GM23338 (cell line): Measurements from ENCODE around the gene CBFA2T3. TPM values are rescaled to one million over a fixed set of nuclear protein-coding genes. Genes with fewer than 3 reads are reported as not detected.

Experiments used
- ATAC-seq: fragments of 200-7000 bp; cut with Tn5 transposase; 3 replicates; pipeline ENCODE4 v1.9.1; 2020
- DNase-seq: peaks from one replicate; pipeline ENCODE4 v3.0.0-alpha.2; 2015; ENCODE audit warnings: low spot score
- H2AFZ ChIP-seq: fragments of 200-600 bp; sonication (generic); 2 replicates; pipeline ENCODE4 v1.8.0; 2016; ENCODE audit warnings: antibody characterized with exemption, mild to moderate bottlenecking, moderate library complexity
- H3F3A ChIP-seq: fragments of 200-600 bp; sonication (generic); replicated peaks from 2 replicates; pipeline ENCODE4 v1.8.0; 2017; ENCODE audit warnings: antibody characterized with exemption, mixed run types, low read depth
- H3K27ac ChIP-seq: fragments of 200-600 bp; sonication (generic); 2 replicates; pipeline ENCODE4 v1.6.1; 2016; ENCODE audit warnings: low read depth
- H3K27me3 ChIP-seq: fragments of 200-600 bp; sonication (generic); 2 replicates; pipeline ENCODE4 v1.8.0; 2016; ENCODE audit warnings: mild to moderate bottlenecking, mixed run types, moderate library complexity; ENCODE audit not compliant: insufficient read depth
- H3K36me3 ChIP-seq: fragments of 200-600 bp; sonication (generic); 2 replicates; pipeline ENCODE4 v1.8.0; 2016; ENCODE audit warnings: mild to moderate bottlenecking; ENCODE audit not compliant: insufficient read depth
- H3K4me1 ChIP-seq: fragments of 200-600 bp; sonication (generic); 2 replicates; pipeline ENCODE4 v1.8.0; 2016; ENCODE audit warnings: mild to moderate bottlenecking, moderate library complexity; ENCODE audit not compliant: insufficient read depth
- H3K4me2 ChIP-seq: fragments of 200-600 bp; sonication (generic); 2 replicates; pipeline ENCODE4 v1.7.1; 2017; ENCODE audit warnings: mixed run types
- H3K4me3 ChIP-seq: fragments of 200-600 bp; sonication (generic); 2 replicates; pipeline ENCODE4 v1.6.1; 2016; ENCODE audit warnings: mixed run types
- H3K79me2 ChIP-seq: fragments of 200-600 bp; sonication (generic); replicated peaks from 2 replicates; pipeline ENCODE4 v1.8.0; 2017; ENCODE audit warnings: mild to moderate bottlenecking; ENCODE audit not compliant: insufficient read depth
- H3K9me2 ChIP-seq: fragments of 200-600 bp; sonication (generic); 2 replicates; pipeline ENCODE4 v1.8.0; 2017; ENCODE audit not compliant: insufficient read depth
- H4K20me1 ChIP-seq: fragments of 200-600 bp; sonication (generic); replicated peaks from 2 replicates; pipeline ENCODE4 v1.8.0; 2017; ENCODE audit warnings: mild to moderate bottlenecking; ENCODE audit not compliant: insufficient read depth
- H3K27ac Mint-ChIP-seq: 2 replicates; pipeline ENCODE4 v1.8.0; 2020; ENCODE audit warnings: inconsistent platforms, mild to moderate bottlenecking, moderate library complexity, mixed read lengths
- H3K27me3 Mint-ChIP-seq: 3 replicates; pipeline ENCODE4 v1.8.0; 2022; ENCODE audit warnings: low read depth, mild to moderate bottlenecking, moderate library complexity, mixed read lengths, inconsistent platforms; ENCODE audit not compliant: insufficient read depth, poor library complexity
- H3K36me3 Mint-ChIP-seq: 3 replicates; pipeline ENCODE4 v1.8.0; 2021; ENCODE audit warnings: low read depth, mild to moderate bottlenecking, inconsistent platforms, moderate library complexity, mixed read lengths
- H3K4me1 Mint-ChIP-seq: 3 replicates; pipeline ENCODE4 v1.8.0; 2020; ENCODE audit warnings: mild to moderate bottlenecking, inconsistent platforms, mixed read lengths
- H3K4me3 Mint-ChIP-seq: 3 replicates; pipeline ENCODE4 v1.8.0; 2021; ENCODE audit warnings: moderate library complexity, mild to moderate bottlenecking, inconsistent platforms, mixed read lengths
- H3K9me3 Mint-ChIP-seq: 3 replicates; pipeline ENCODE4 v1.8.0; 2020; ENCODE audit warnings: moderate library complexity, mild to moderate bottlenecking, inconsistent platforms, mixed read lengths
- CREB1 ChIP-seq: fragments of 250-450 bp; sonication (Bioruptor Pico); IDR thresholded peaks from 2 replicates; pipeline ENCODE4 v1.5.0; 2020; ENCODE audit warnings: low read depth, mild to moderate bottlenecking, moderate library complexity
- CTCF ChIP-seq, 2 experiments: fragments of 200-600 bp in 1 of 2; sonication (generic) in 1 of 2; conservative IDR thresholded peaks; 2 replicates each; pipeline versions ENCODE4 v1.5.1 to v1.6.1; 2016 to 2017; ENCODE audit warnings: antibody characterized with exemption in 2 of 2, low read depth in 2 of 2, mild to moderate bottlenecking in 2 of 2, moderate library complexity in 1 of 2
- EZH2phosphoT487 ChIP-seq: fragments of 200-600 bp; sonication (generic); IDR thresholded peaks from one replicate; pipeline ENCODE4 v1.8.1; 2018; ENCODE audit warnings: antibody characterized with exemption; ENCODE audit not compliant: unreplicated experiment
- JUNB ChIP-seq: IDR thresholded peaks from one replicate; pipeline ENCODE4 v1.6.1; 2016; ENCODE audit warnings: antibody characterized with exemption; ENCODE audit not compliant: unreplicated experiment
- POLR2AphosphoS5 ChIP-seq: IDR thresholded peaks from 2 replicates; pipeline ENCODE4 v1.6.1; 2016; ENCODE audit warnings: antibody characterized with exemption, low read depth
- REST ChIP-seq: IDR thresholded peaks from one replicate; pipeline ENCODE4 v1.6.1; 2018; ENCODE audit warnings: antibody characterized with exemption; ENCODE audit not compliant: unreplicated experiment
- ZNF114 ChIP-seq: fragments of 250-450 bp; sonication (Bioruptor Pico); IDR thresholded peaks from 2 replicates; pipeline ENCODE4 v1.5.0; 2020; ENCODE audit warnings: mild to moderate bottlenecking, moderate library complexity
- ZNF331 ChIP-seq: fragments of 250-450 bp; sonication (Bioruptor Pico); IDR thresholded peaks from 2 replicates; pipeline ENCODE4 v1.5.0; 2020; ENCODE audit warnings: low read depth, mild to moderate bottlenecking, moderate library complexity
- ZNF462 ChIP-seq: fragments of 250-450 bp; sonication (Bioruptor Pico); IDR thresholded peaks from 2 replicates; pipeline ENCODE4 v1.5.0; 2020; ENCODE audit warnings: mild to moderate bottlenecking, moderate library complexity
- polyA plus RNA-seq: library from polyadenylated mRNA; unstranded; fragments of >200 nt; fragmentation: Nextera tagmentation; extraction: Ambion mirVana; gene quantifications from 2 replicates; pipeline ENCODE4 v1.2.1, GENCODE V29; 2016
- total RNA-seq: library from RNA; depleted of rRNA; stranded (reverse); fragments of >200 nt; shearing (Covaris generic); gene quantifications from 2 replicates; pipeline ENCODE4 v1.2.3, GENCODE V29; 2014

Gene CBFA2T3
- total and polyA plus RNA-seq, 2 experiments from 2014 or later: 0.87 to 1.5 TPM

GRCh38 chr16:88861359-88861758 lies 115.6 kb downstream of the CBFA2T3 start:
- H3F3A ChIP-seq: no peaks in the 10 kb centered on the region

More at GRCh38 chr16:88861359-88861758, 115.6 kb downstream of the CBFA2T3 start:
- no peak overlapping the region for H3K4me2 ChIP-seq
- H3K4me1 ChIP-seq: no peaks in the 10 kb centered on the region
- no peaks in the 10 kb centered on the region for H3K9me2 ChIP-seq
- no peak overlapping the region for H3K27ac ChIP-seq
- no peak overlapping the region for H2AFZ ChIP-seq
- Mint-ChIP-seq H3K9me3 (no peaks in the 10 kb centered on the region; the same call in 2 of the 3 replicates), H3K27ac (no peak overlapping the region), H3K36me3 (peaks cover 31% of the 10 kb centered on the region), H3K4me3 (no peak overlapping the region), H3K4me1 (peaks cover 9% of the 10 kb centered on the region), H3K27me3 (peaks cover 8% of the 10 kb centered on the region)
- H3K4me3 ChIP-seq: no peak overlapping the region
- ATAC-seq (no peak), DNase-seq (no peak)
- H4K20me1 ChIP-seq: peaks cover 2% of the 10 kb centered on the region; the same call in 1 of the 2 replicates
- peaks cover 13% of the 10 kb centered on the region for H3K79me2 ChIP-seq
- TF ChIP-seq ZNF331 (CRISPR knock-in tag) (no peak), REST (no peak), ZNF462 (CRISPR knock-in tag) (no peak), POLR2AphosphoS5 (no peak), CREB1 (CRISPR knock-in tag) (no peak), ZNF114 (CRISPR knock-in tag) (no peak), JUNB (no peak), EZH2phosphoT487 (no peak), CTCF (conservative IDR thresholded peaks at IDR 0.05; ENCODE audit: low read depth in 2 of 2) (no peak)
- no peaks in the 10 kb centered on the region for H3K27me3 ChIP-seq
- no peaks in the 10 kb centered on the region for H3K36me3 ChIP-seq
